GM23248 (cell line): ENCODE measurements around the gene SEL1L2. TPM values are rescaled to one million over a fixed set of nuclear protein-coding genes. Genes with fewer than 3 reads are reported as not detected.

ENCODE experiments used
- DNase-seq: peaks from one replicate; pipeline ENCODE4 v3.0.0-alpha.2; 2015
- H2AFZ ChIP-seq: fragments of 200-600 bp; sonication (generic); 2 replicates; pipeline ENCODE4 v1.6.1; 2016; ENCODE audit warnings: antibody characterized with exemption
- H3F3A ChIP-seq: fragments of 200-600 bp; sonication (generic); 2 replicates; pipeline ENCODE4 v1.6.1; 2016; ENCODE audit warnings: mild to moderate bottlenecking, antibody characterized with exemption, mixed run types; ENCODE audit not compliant: insufficient read depth
- H3K27ac ChIP-seq: fragments of 200-600 bp; sonication (generic); 2 replicates; pipeline ENCODE4 v1.5.1; 2016; ENCODE audit warnings: mild to moderate bottlenecking
- H3K27me3 ChIP-seq: fragments of 200-600 bp; sonication (generic); replicated peaks from 2 replicates; pipeline ENCODE4 v1.6.1; 2016; ENCODE audit warnings: mild to moderate bottlenecking; ENCODE audit not compliant: insufficient read depth
- H3K36me3 ChIP-seq: fragments of 200-600 bp; sonication (generic); 2 replicates; pipeline ENCODE4 v1.6.1; 2016; ENCODE audit warnings: low read depth, mild to moderate bottlenecking
- H3K4me1 ChIP-seq: fragments of 200-600 bp; sonication (generic); 2 replicates; pipeline ENCODE4 v1.6.1; 2016; ENCODE audit warnings: mild to moderate bottlenecking; ENCODE audit not compliant: insufficient read depth
- H3K4me2 ChIP-seq: fragments of 200-600 bp; sonication (generic); one replicate; pipeline ENCODE4 v1.6.1; 2016; ENCODE audit warnings: mild to moderate bottlenecking; ENCODE audit not compliant: unreplicated experiment
- H3K4me3 ChIP-seq: fragments of 200-600 bp; sonication (generic); 2 replicates; pipeline ENCODE4 v1.5.1; 2016; ENCODE audit warnings: mild to moderate bottlenecking
- H3K79me2 ChIP-seq: fragments of 200-600 bp; sonication (generic); 2 replicates; pipeline ENCODE4 v1.6.1; 2016; ENCODE audit warnings: mild to moderate bottlenecking; ENCODE audit not compliant: insufficient read depth
- H3K9ac ChIP-seq: fragments of 200-600 bp; sonication (generic); 2 replicates; pipeline ENCODE4 v1.6.1; 2016; ENCODE audit warnings: mild to moderate bottlenecking
- H3K9me2 ChIP-seq: fragments of 200-600 bp; sonication (generic); 2 replicates; pipeline ENCODE4 v1.6.1; 2016; ENCODE audit warnings: mixed run types, mild to moderate bottlenecking, moderate library complexity; ENCODE audit not compliant: insufficient read depth
- H3K9me3 ChIP-seq: fragments of 200-600 bp; sonication (generic); one replicate; pipeline ENCODE4 v1.6.1; 2017; ENCODE audit warnings: low read depth
- H4K20me1 ChIP-seq: fragments of 200-600 bp; sonication (generic); 2 replicates; pipeline ENCODE4 v1.6.0; 2016; ENCODE audit not compliant: insufficient read depth
- EZH2 ChIP-seq: fragments of 200-600 bp; sonication (generic); IDR thresholded peaks from 2 replicates; pipeline ENCODE4 v1.6.1; 2018; ENCODE audit warnings: antibody characterized with exemption, mild to moderate bottlenecking; ENCODE audit not compliant: insufficient read depth, poor library complexity, severe bottlenecking
- EZH2phosphoT487 ChIP-seq: fragments of 200-600 bp; sonication (generic); IDR thresholded peaks from 2 replicates; pipeline ENCODE4 v1.6.1; 2018; ENCODE audit warnings: antibody characterized with exemption, moderate library complexity, mild to moderate bottlenecking, low read depth; ENCODE audit not compliant: insufficient read depth
- WGBS, 2 experiments: methylation state at CpG; one replicate each; pipeline ENCODE4 v1.1.6; 2015 to 2017; ENCODE audit warnings: low lambda C conversion rate in 2 of 2, low coverage in 1 of 2; ENCODE audit errors: missing lambda C conversion rate in 2 of 2; 5-methylcytosine and 5-hydroxymethylcytosine counted together
- in situ Hi-C: fragments of 300-500 bp; cut with MboI; formaldehyde crosslinking; loops from 2 replicates; pipeline ENCODE4 v1.15.0; 2020
- polyA plus RNA-seq: library from polyadenylated mRNA; unstranded; fragments of >200 nt; fragmentation: Nextera tagmentation; extraction: Ambion mirVana; gene quantifications from 2 replicates; pipeline ENCODE4 v1.2.1, GENCODE V29; 2016
- total RNA-seq: library from RNA; depleted of rRNA; stranded (reverse); fragments of >200 nt; shearing (Covaris generic); gene quantifications from 2 replicates; pipeline ENCODE4 v1.2.3, GENCODE V29; 2014

SEL1L2 gene
- total and polyA plus RNA-seq, 2 experiments from 2014 or later: 0.73 TPM; not detected in 1

DNA sequence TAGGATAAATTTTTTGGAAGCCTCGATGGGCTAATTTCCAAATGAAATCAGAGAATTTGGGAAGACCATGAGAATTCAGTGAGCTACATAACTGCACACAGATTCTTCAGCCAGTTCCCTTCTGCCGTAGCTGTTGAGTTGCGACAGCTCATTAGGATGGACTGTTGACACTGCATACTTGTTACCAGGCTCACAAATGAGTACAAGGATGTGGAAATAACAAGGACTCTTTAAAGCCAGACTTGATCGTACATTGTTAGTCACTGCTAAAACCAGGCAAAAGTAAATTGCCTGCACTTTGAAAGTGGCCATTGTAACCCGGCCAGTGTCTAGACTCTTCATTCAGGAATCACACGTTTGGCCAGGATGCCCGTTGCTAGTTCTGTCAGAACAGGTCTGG is 168.5 kb downstream of the SEL1L2 start:
- Histone ChIP-seq H3K79me2 (no peaks in the 10 kb centered on the region), H3K9ac (no peak overlapping the region), H3K36me3 (peaks cover 6% of the 10 kb centered on the region; the same call in 1 of the 2 replicates), H3K9me2 (no peaks in the 10 kb centered on the region), H3K27ac (peak overlapping the region; percentile 42), H3K4me2 (peak overlapping the region; percentile 35), H3K9me3 (no peaks in the 10 kb centered on the region), H3K27me3 (no peaks in the 10 kb centered on the region), H2AFZ (peak overlapping the region; percentile 1; the same call in 1 of the 2 replicates), H3F3A (peaks cover 14% of the 10 kb centered on the region), H3K4me3 (no peak overlapping the region), H3K4me1 (peaks cover 13% of the 10 kb centered on the region), H4K20me1 (no peaks in the 10 kb centered on the region)
- WGBS, 2 experiments: 17 to 22% methylated on average over 7 of the region's 7 CpGs
- in situ Hi-C loops: loop anchor here (10.0 kb wide), 1 partner anchor 233 kb away; no protein-coding TSS in a partner anchor
- peak; percentile 90 for DNase-seq
- TF ChIP-seq EZH2phosphoT487 (no peak), EZH2 (no peak)

DNA sequence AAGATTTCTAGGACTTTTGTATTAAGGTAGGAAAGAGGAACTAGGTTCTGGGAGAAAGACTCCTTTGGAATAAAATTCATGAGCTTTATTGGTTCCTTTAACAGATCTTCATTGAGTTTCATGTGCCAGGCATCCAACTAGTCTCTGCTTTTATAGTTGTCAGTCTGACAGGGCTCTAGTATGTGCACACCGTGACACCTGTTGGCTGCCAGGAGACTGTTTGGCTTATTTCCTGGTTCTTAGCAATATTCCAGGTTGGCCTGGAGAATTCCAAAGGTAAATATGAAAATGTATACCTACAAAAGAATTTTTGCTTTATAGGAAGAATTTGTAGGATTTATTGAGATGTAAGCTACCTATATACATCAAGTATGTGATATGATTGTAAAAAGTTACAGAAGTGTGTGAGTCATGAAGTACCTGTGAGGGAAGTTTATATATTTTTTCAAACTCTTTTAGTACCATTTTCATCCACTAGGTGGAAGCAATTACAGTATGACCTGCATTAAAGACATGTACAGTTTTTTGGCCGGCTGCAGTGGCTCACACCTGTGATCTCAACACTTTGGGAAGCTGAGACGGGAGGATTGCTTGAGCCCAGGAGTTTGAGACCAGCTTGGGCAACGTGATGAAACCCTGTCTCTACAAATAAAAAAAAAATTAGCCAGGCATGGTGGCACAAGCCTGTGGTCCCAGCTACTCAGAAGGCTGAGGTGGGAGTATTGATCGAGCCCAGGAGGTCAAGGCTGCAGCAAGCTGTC is 170.3 kb downstream of the SEL1L2 start:
- Histone ChIP-seq H3K36me3 (peaks cover 12% of the 10 kb centered on the region; the same call in 1 of the 2 replicates), H4K20me1 (no peaks in the 10 kb centered on the region), H3K9me2 (no peaks in the 10 kb centered on the region), H3K27me3 (no peaks in the 10 kb centered on the region), H3K27ac (no peak overlapping the region), H3K4me1 (peaks cover 13% of the 10 kb centered on the region), H3K9me3 (no peaks in the 10 kb centered on the region), H3K9ac (no peak overlapping the region), H3K4me2 (no peak overlapping the region), H2AFZ (no peak overlapping the region), H3F3A (peaks cover 14% of the 10 kb centered on the region), H3K79me2 (no peaks in the 10 kb centered on the region), H3K4me3 (no peak overlapping the region)
- peak; percentile 70 for DNase-seq
- in situ Hi-C loops: loop anchor here (10.0 kb wide), 1 partner anchor 235 kb away; no protein-coding TSS in a partner anchor
- 14 to 20% methylated on average over 5 of the region's 5 CpGs for WGBS, 2 experiments
- TF ChIP-seq EZH2: no peak
- no peak for TF ChIP-seq EZH2phosphoT487

DNA sequence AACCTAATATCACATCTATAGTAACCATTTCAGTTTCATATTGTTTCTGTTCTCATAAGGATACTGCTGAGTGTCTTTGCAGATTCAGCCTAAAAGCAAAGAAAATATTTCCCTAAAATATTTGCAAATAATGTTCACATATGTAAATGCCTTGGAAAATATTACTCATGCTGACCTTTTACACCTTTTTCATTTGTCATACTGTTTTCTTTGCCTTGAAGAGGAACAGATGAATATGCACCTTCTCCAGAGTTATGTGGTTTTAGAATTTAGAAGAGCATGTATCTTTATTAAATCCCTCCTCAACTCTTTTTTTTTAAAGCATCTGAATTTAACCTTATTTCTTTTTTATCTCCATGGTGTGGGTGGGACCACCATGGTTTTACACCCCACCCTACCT is 173.1 kb downstream of the SEL1L2 start:
- Histone ChIP-seq H2AFZ (no peak overlapping the region), H3K9me2 (no peaks in the 10 kb centered on the region), H3K27ac (no peak overlapping the region), H4K20me1 (no peaks in the 10 kb centered on the region), H3K9ac (no peak overlapping the region), H3K4me3 (no peak overlapping the region), H3K27me3 (no peaks in the 10 kb centered on the region), H3F3A (peaks cover 13% of the 10 kb centered on the region), H3K4me1 (peaks cover 6% of the 10 kb centered on the region), H3K9me3 (no peaks in the 10 kb centered on the region), H3K4me2 (no peak overlapping the region), H3K79me2 (no peaks in the 10 kb centered on the region), H3K36me3 (peaks cover 18% of the 10 kb centered on the region)
- peak; percentile 52 for DNase-seq
- TF ChIP-seq EZH2 (no peak), EZH2phosphoT487 (no peak)
- in situ Hi-C loops: no loop called here

DNA sequence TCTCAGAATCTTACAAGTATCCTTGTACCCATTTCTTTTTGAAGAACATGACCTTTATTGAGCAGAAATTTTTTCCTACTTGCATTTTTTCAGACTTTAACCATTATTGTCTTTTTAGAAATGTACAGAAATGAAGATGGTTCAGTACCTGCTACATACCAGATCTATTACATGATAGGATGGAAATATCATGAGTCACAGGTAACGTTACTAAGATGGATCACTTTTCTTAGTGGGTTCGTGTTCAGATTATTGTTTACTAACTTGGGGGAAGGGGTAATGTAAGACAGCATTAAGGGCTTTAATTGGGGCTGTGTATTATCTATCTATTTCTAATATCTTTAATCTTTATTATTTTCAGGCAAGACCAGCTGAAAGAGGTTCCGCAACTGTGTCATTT is 173.7 kb downstream of the SEL1L2 start:
- Histone ChIP-seq H3K9ac (no peak overlapping the region), H3K4me1 (peaks cover 2% of the 10 kb centered on the region; the same call in 1 of the 2 replicates), H4K20me1 (no peaks in the 10 kb centered on the region), H3K9me3 (no peaks in the 10 kb centered on the region), H3K79me2 (no peaks in the 10 kb centered on the region), H3K4me2 (no peak overlapping the region), H3K36me3 (peaks cover 18% of the 10 kb centered on the region), H3K27ac (no peak overlapping the region), H3K27me3 (no peaks in the 10 kb centered on the region), H3K9me2 (no peaks in the 10 kb centered on the region), H3F3A (peaks cover 8% of the 10 kb centered on the region), H3K4me3 (no peak overlapping the region), H2AFZ (no peak overlapping the region)
- DNase-seq: no peak
- no peak for TF ChIP-seq EZH2
- no peak for TF ChIP-seq EZH2phosphoT487
- in situ Hi-C loops: no loop called here
- 41% methylated on average over 3 of the region's 3 CpGs for WGBS, 2 experiments
